GM12891 (cell line): ENCODE measurements around the gene OR2V2.

Experiments
- PAX5 ChIP-seq: IDR thresholded peaks from 2 replicates; pipeline ENCODE4 v1.6.1; 2011; ENCODE audit warnings: low read length, moderate library complexity, mild to moderate bottlenecking; ENCODE audit not compliant: insufficient read depth, severe bottlenecking
- POLR2A ChIP-seq: IDR thresholded peaks from 2 replicates; pipeline ENCODE4 v1.6.1; 2011; ENCODE audit warnings: low read depth, low read length, control low read depth
- POLR2AphosphoS5 ChIP-seq: IDR thresholded peaks from 2 replicates; pipeline ENCODE4 v1.6.1; 2011; ENCODE audit warnings: low read depth, low read length, control low read depth
- POU2F2 ChIP-seq: IDR thresholded peaks from 2 replicates; pipeline ENCODE4 v1.6.1; 2011; ENCODE audit warnings: low read depth, mild to moderate bottlenecking, control low read depth, low read length, moderate library complexity
- SPI1 ChIP-seq: IDR thresholded peaks from 2 replicates; pipeline ENCODE4 v1.6.1; 2011; ENCODE audit warnings: low read depth, low read length, control low read depth
- TAF1 ChIP-seq: IDR thresholded peaks from 2 replicates; pipeline ENCODE4 v1.6.1; 2011; ENCODE audit warnings: low read depth, low read length, control low read depth

DNA sequence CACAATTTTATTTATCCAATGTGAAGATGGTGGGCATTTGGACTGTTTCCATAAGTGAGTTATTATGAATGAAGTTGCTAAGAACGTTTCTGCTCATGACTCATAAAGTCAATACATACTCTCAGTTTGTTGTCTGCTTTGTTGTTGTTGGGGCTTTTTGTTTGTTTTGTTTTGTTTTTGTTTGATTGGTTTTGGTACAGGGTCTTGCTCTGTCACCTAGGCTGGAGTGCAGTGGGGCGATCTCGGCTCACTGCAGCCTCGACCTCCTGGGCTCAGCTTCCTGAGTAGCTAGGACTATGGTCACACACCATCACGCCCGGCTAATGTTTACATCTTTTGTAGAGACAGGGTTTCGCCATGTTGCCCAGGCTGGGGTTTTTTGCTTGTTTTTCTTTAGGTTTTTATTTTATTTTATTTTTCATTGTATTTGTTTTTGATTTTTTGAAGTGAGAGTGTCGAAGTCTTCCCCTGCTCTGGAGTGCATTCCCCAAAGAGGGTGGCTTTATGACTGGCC lies 39.7 kb downstream of the OR2V2 start:
- no peak for TF ChIP-seq PAX5
- no peak for TF ChIP-seq POLR2AphosphoS5
- TF ChIP-seq TAF1: no peak
- no peak for TF ChIP-seq POLR2A
- TF ChIP-seq SPI1: no peak
- no peak for TF ChIP-seq POU2F2
